Loucy (cell line): Measurements from ENCODE around the gene CMTR1.
A peak's percentile ranks its signal among the peaks of the same experiment; 100 is the strongest.

Source experiments
- H2AFZ ChIP-seq: fragments of 200-600 bp; sonication (generic); 2 replicates; pipeline ENCODE4 v1.6.0; 2016; ENCODE audit warnings: antibody characterized with exemption, mild to moderate bottlenecking, low read length, moderate library complexity
- H3F3A ChIP-seq: fragments of 200-600 bp; 2 replicates; pipeline ENCODE4 v1.6.0; 2016; ENCODE audit warnings: antibody characterized with exemption, low read depth, mild to moderate bottlenecking
- H3K27me3 ChIP-seq: fragments of 200-600 bp; sonication (generic); 2 replicates; pipeline ENCODE4 v1.6.1; 2014; ENCODE audit warnings: low read length, mild to moderate bottlenecking; ENCODE audit not compliant: insufficient read depth, poor library complexity, severe bottlenecking
- H3K36me3 ChIP-seq: fragments of 200-600 bp; sonication (generic); 2 replicates; pipeline ENCODE4 v1.6.1; 2016; ENCODE audit warnings: low read length; ENCODE audit not compliant: insufficient read depth
- H3K4me1 ChIP-seq: fragments of 200-600 bp; sonication (generic); 2 replicates; pipeline ENCODE4 v1.5.1; 2014; ENCODE audit warnings: low read length, mild to moderate bottlenecking; ENCODE audit not compliant: insufficient read depth, poor library complexity, severe bottlenecking
- H3K4me2 ChIP-seq: fragments of 200-600 bp; sonication (generic); 2 replicates; pipeline ENCODE4 v1.6.0; 2014; ENCODE audit warnings: antibody characterized with exemption, low read length, low read depth, mild to moderate bottlenecking; ENCODE audit not compliant: poor library complexity, severe bottlenecking
- H3K4me3 ChIP-seq: fragments of 200-600 bp; sonication (generic); 2 replicates; pipeline ENCODE4 v1.5.1; 2014; ENCODE audit warnings: low read length, mild to moderate bottlenecking, mixed read lengths; ENCODE audit not compliant: poor library complexity, severe bottlenecking
- H3K79me2 ChIP-seq: fragments of 200-600 bp; sonication (generic); 2 replicates; pipeline ENCODE4 v1.6.1; 2014; ENCODE audit warnings: low read length; ENCODE audit not compliant: insufficient read depth
- H3K9ac ChIP-seq: fragments of 200-600 bp; sonication (generic); 2 replicates; pipeline ENCODE4 v1.6.0; 2014; ENCODE audit warnings: mild to moderate bottlenecking, low read depth, low read length, moderate library complexity; ENCODE audit not compliant: poor library complexity, severe bottlenecking
- H3K9me2 ChIP-seq: fragments of 200-600 bp; sonication (generic); replicated peaks from 2 replicates; pipeline ENCODE4 v1.6.1; 2016; ENCODE audit warnings: low read depth, low read length, mixed read lengths
- H3K9me3 ChIP-seq: fragments of 200-600 bp; sonication (generic); 2 replicates; pipeline ENCODE4 v1.6.1; 2014; ENCODE audit warnings: mild to moderate bottlenecking, antibody characterized with exemption, low read length, low read depth; ENCODE audit not compliant: insufficient read depth
- H4K20me1 ChIP-seq: fragments of 200-600 bp; sonication (generic); 2 replicates; pipeline ENCODE4 v1.6.0; 2014; ENCODE audit warnings: antibody characterized with exemption, low read length, mild to moderate bottlenecking; ENCODE audit not compliant: insufficient read depth, poor library complexity, severe bottlenecking
- CTCF ChIP-seq: fragments of 200-600 bp; sonication (generic); conservative IDR thresholded peaks from 2 replicates; pipeline ENCODE4 v1.5.1; 2014; ENCODE audit warnings: mild to moderate bottlenecking, antibody characterized with exemption, low read length
- EZH2phosphoT487 ChIP-seq: fragments of 200-600 bp; IDR thresholded peaks from 2 replicates; pipeline ENCODE4 v1.6.1; 2018; ENCODE audit warnings: antibody characterized with exemption, mild to moderate bottlenecking, moderate library complexity, borderline replicate concordance

CMTR1 gene

GRCh38 chr6:37516076-37516919 is 83.3 kb downstream of the CMTR1 start:
- peak overlapping the region; percentile 76 for H3K4me2 ChIP-seq
- H3K27me3 ChIP-seq: no peaks in the 10 kb centered on the region
- no peaks in the 10 kb centered on the region for H4K20me1 ChIP-seq
- peak overlapping the region; percentile 26; the same call in 1 of the 2 replicates for H2AFZ ChIP-seq
- peaks cover 11% of the 10 kb centered on the region; the same call in 1 of the 2 replicates for H3F3A ChIP-seq
- peak overlapping the region; percentile 86 for H3K9ac ChIP-seq
- H3K79me2 ChIP-seq: peaks cover 6% of the 10 kb centered on the region; the same call in 1 of the 2 replicates
- H3K9me2 ChIP-seq: no peaks in the 10 kb centered on the region
- H3K36me3 ChIP-seq: no peaks in the 10 kb centered on the region
- TF ChIP-seq EZH2phosphoT487 (no peak), CTCF (peak; percentile 20; the same call in 1 of the 2 replicates)
- H3K9me3 ChIP-seq: no peaks in the 10 kb centered on the region
- H3K4me1 ChIP-seq: peaks cover 66% of the 10 kb centered on the region
- H3K4me3 ChIP-seq: peak overlapping the region; percentile 72

GRCh38 chr6:37516920-37517405 is 83.9 kb downstream of the CMTR1 start:
- peak overlapping the region; percentile 76 for H3K4me2 ChIP-seq
- H3K27me3 ChIP-seq: no peaks in the 10 kb centered on the region
- TF ChIP-seq EZH2phosphoT487 (no peak), CTCF (no peak)
- no peaks in the 10 kb centered on the region for H4K20me1 ChIP-seq
- peaks cover 11% of the 10 kb centered on the region; the same call in 1 of the 2 replicates for H3F3A ChIP-seq
- H3K36me3 ChIP-seq: no peaks in the 10 kb centered on the region
- H3K9me3 ChIP-seq: no peaks in the 10 kb centered on the region
- H3K4me3 ChIP-seq: peak overlapping the region; percentile 72
- peak overlapping the region; percentile 26; the same call in 1 of the 2 replicates for H2AFZ ChIP-seq
- H3K9me2 ChIP-seq: no peaks in the 10 kb centered on the region
- peak overlapping the region; percentile 86 for H3K9ac ChIP-seq
- peaks cover 6% of the 10 kb centered on the region; the same call in 1 of the 2 replicates for H3K79me2 ChIP-seq
- peaks cover 69% of the 10 kb centered on the region for H3K4me1 ChIP-seq

DNA sequence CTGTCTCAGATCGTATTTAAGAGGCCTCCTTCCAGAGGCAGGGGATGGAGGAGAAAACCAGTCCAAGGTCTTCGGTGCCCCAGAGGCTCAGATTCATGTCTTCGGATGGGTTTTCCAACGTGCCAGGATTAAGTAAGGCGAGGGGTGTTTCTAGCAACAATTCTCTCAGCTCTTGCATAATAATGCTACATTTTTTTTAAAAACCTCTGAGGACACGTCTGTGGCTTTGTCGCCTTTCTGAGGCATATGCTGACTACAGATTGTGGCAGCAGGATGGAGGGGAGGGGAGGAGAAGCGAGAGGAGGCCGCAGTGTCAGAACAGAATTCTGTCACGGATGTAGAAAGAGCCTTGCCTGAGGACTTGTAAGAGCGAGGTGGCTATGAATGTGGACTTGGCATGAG is 84.4 kb downstream of the CMTR1 start:
- H3K36me3 ChIP-seq: no peaks in the 10 kb centered on the region
- TF ChIP-seq EZH2phosphoT487 (no peak), CTCF (no peak)
- H2AFZ ChIP-seq: no peak overlapping the region
- peak overlapping the region; percentile 76 for H3K4me2 ChIP-seq
- H3K27me3 ChIP-seq: no peaks in the 10 kb centered on the region
- peak overlapping the region; percentile 72 for H3K4me3 ChIP-seq
- H3K4me1 ChIP-seq: peaks cover 69% of the 10 kb centered on the region
- H3F3A ChIP-seq: peaks cover 11% of the 10 kb centered on the region; the same call in 1 of the 2 replicates
- H3K9me3 ChIP-seq: no peaks in the 10 kb centered on the region
- peaks cover 6% of the 10 kb centered on the region; the same call in 1 of the 2 replicates for H3K79me2 ChIP-seq
- no peaks in the 10 kb centered on the region for H3K9me2 ChIP-seq
- peak overlapping the region; percentile 86 for H3K9ac ChIP-seq
- H4K20me1 ChIP-seq: no peaks in the 10 kb centered on the region
